Stimulated activated effector memory CD8-positive, alpha-beta T cell treated with anti-CD3 and anti-CD28 coated beads, Interleukin-12 subunit alpha, Interleukin-12 subunit beta, amount 100 ng/mL, for 72 hours (primary cell): ENCODE measurements around the gene ZNF609.

ENCODE experiments used
- ATAC-seq: fragments of 150-1000 bp; cut with Tn5 transposase; 2 replicates; pipeline ENCODE4 v1.10.0; 2021
- DNase-seq, 2 donors: peaks; one replicate each; pipeline ENCODE4 v3.0.0; 2021 to 2022; ENCODE audit warnings: low spot score in 2 of 2
- H3K27ac Mint-ChIP-seq: one replicate; pipeline ENCODE4 v1.8.0; 2022; ENCODE audit warnings: mild to moderate bottlenecking, mixed read lengths
- H3K36me3 Mint-ChIP-seq: one replicate; pipeline ENCODE4 v1.8.0; 2022; ENCODE audit warnings: mild to moderate bottlenecking, mixed read lengths
- H3K4me1 Mint-ChIP-seq: one replicate; pipeline ENCODE4 v1.8.0; 2022; ENCODE audit warnings: mixed read lengths
- H3K4me3 Mint-ChIP-seq: one replicate; pipeline ENCODE4 v1.8.0; 2022; ENCODE audit warnings: mild to moderate bottlenecking, mixed read lengths
- H3K9me3 Mint-ChIP-seq: one replicate; pipeline ENCODE4 v1.8.0; 2022; ENCODE audit warnings: mixed read lengths

Gene ZNF609

GRCh38 chr15:64532521-64533315 lies 72.3 kb downstream of the ZNF609 start:
- DNase-seq (no peak), ATAC-seq (no peak)
- no peak overlapping the region for H3K27ac Mint-ChIP-seq
- no peak overlapping the region for H3K4me3 Mint-ChIP-seq
- peaks cover 6% of the 10 kb centered on the region for H3K36me3 Mint-ChIP-seq
- H3K9me3 Mint-ChIP-seq: no peaks in the 10 kb centered on the region
- H3K4me1 Mint-ChIP-seq: peaks cover 38% of the 10 kb centered on the region

GRCh38 chr15:64535460-64536243 lies 75.3 kb downstream of the ZNF609 start:
- peak overlapping the region; percentile 2 for H3K27ac Mint-ChIP-seq
- H3K36me3 Mint-ChIP-seq: peaks cover 12% of the 10 kb centered on the region
- H3K9me3 Mint-ChIP-seq: no peaks in the 10 kb centered on the region
- no peak for DNase-seq
- no peak for ATAC-seq
- H3K4me3 Mint-ChIP-seq: no peak overlapping the region
- H3K4me1 Mint-ChIP-seq: peaks cover 35% of the 10 kb centered on the region

GRCh38 chr15:64536244-64536836 lies 76.0 kb downstream of the ZNF609 start:
- DNase-seq (no peak), ATAC-seq (peak; percentile 62)
- Mint-ChIP-seq H3K27ac (peak overlapping the region; percentile 2), H3K4me3 (no peak overlapping the region), H3K4me1 (peaks cover 35% of the 10 kb centered on the region), H3K36me3 (peaks cover 12% of the 10 kb centered on the region), H3K9me3 (no peaks in the 10 kb centered on the region)

GRCh38 chr15:64542091-64542490 lies 81.7 kb downstream of the ZNF609 start:
- no peak for DNase-seq
- Mint-ChIP-seq H3K27ac (no peak overlapping the region), H3K36me3 (peaks cover 20% of the 10 kb centered on the region), H3K9me3 (no peaks in the 10 kb centered on the region), H3K4me3 (no peak overlapping the region), H3K4me1 (peaks cover 23% of the 10 kb centered on the region)
- no peak for ATAC-seq

- DNase-seq (no peak), ATAC-seq (no peak)
- H3K27ac Mint-ChIP-seq: no peak overlapping the region
- H3K36me3 Mint-ChIP-seq: peaks cover 20% of the 10 kb centered on the region
- H3K4me3 Mint-ChIP-seq: no peak overlapping the region
- H3K4me1 Mint-ChIP-seq: peaks cover 28% of the 10 kb centered on the region
- H3K9me3 Mint-ChIP-seq: no peaks in the 10 kb centered on the region
Measured at GRCh38 chr15:64544450-64544849, 84.1 kb downstream of the ZNF609 start.

- H3K27ac Mint-ChIP-seq: no peak overlapping the region
- ATAC-seq: no peak
- H3K4me3 Mint-ChIP-seq: no peak overlapping the region
- peaks cover 28% of the 10 kb centered on the region for H3K4me1 Mint-ChIP-seq
- no peaks in the 10 kb centered on the region for H3K9me3 Mint-ChIP-seq
- H3K36me3 Mint-ChIP-seq: peaks cover 7% of the 10 kb centered on the region
- DNase-seq: no peak
Measured at GRCh38 chr15:64547275-64547674, 86.9 kb downstream of the ZNF609 start.

- H3K27ac Mint-ChIP-seq: no peak overlapping the region
- DNase-seq (no peak), ATAC-seq (no peak)
- H3K4me3 Mint-ChIP-seq: no peak overlapping the region
- no peaks in the 10 kb centered on the region for H3K9me3 Mint-ChIP-seq
- H3K36me3 Mint-ChIP-seq: peaks cover 5% of the 10 kb centered on the region
- H3K4me1 Mint-ChIP-seq: peaks cover 24% of the 10 kb centered on the region
Measured at GRCh38 chr15:64548235-64548634, 87.9 kb downstream of the ZNF609 start.

- DNase-seq (no peak), ATAC-seq (no peak)
- no peak overlapping the region for H3K4me3 Mint-ChIP-seq
- no peaks in the 10 kb centered on the region for H3K9me3 Mint-ChIP-seq
- no peak overlapping the region for H3K27ac Mint-ChIP-seq
- H3K4me1 Mint-ChIP-seq: peaks cover 18% of the 10 kb centered on the region
- no peaks in the 10 kb centered on the region for H3K36me3 Mint-ChIP-seq
Measured at GRCh38 chr15:64549860-64550259, 89.5 kb downstream of the ZNF609 start.

- Mint-ChIP-seq H3K36me3 (no peaks in the 10 kb centered on the region), H3K4me1 (peaks cover 2% of the 10 kb centered on the region), H3K27ac (no peak overlapping the region), H3K9me3 (no peaks in the 10 kb centered on the region), H3K4me3 (no peak overlapping the region)
- no peak for ATAC-seq
- no peak for DNase-seq
Measured at GRCh38 chr15:64552281-64552948, 92.0 kb downstream of the ZNF609 start.

GRCh38 chr15:64558460-64559179 lies 98.2 kb downstream of the ZNF609 start:
- no peak for DNase-seq
- Mint-ChIP-seq H3K36me3 (no peaks in the 10 kb centered on the region), H3K9me3 (no peaks in the 10 kb centered on the region), H3K4me1 (peaks cover 15% of the 10 kb centered on the region), H3K27ac (peak overlapping the region; percentile 7), H3K4me3 (no peak overlapping the region)
- no peak for ATAC-seq

GRCh38 chr15:64559243-64559642 lies 98.9 kb downstream of the ZNF609 start:
- Mint-ChIP-seq H3K27ac (peak overlapping the region; percentile 7), H3K4me1 (peaks cover 15% of the 10 kb centered on the region), H3K9me3 (no peaks in the 10 kb centered on the region), H3K4me3 (no peak overlapping the region), H3K36me3 (no peaks in the 10 kb centered on the region)
- ATAC-seq (no peak), DNase-seq (no peak)

- H3K9me3 Mint-ChIP-seq: no peaks in the 10 kb centered on the region
- peaks cover 15% of the 10 kb centered on the region for H3K4me1 Mint-ChIP-seq
- no peak overlapping the region for H3K27ac Mint-ChIP-seq
- no peak for ATAC-seq
- no peak overlapping the region for H3K4me3 Mint-ChIP-seq
- DNase-seq: no peak
- no peaks in the 10 kb centered on the region for H3K36me3 Mint-ChIP-seq
Measured at GRCh38 chr15:64560501-64560900, 100.1 kb downstream of the ZNF609 start.

GRCh38 chr15:64560998-64561397 lies 100.6 kb downstream of the ZNF609 start:
- Mint-ChIP-seq H3K4me1 (peaks cover 15% of the 10 kb centered on the region), H3K27ac (no peak overlapping the region), H3K36me3 (no peaks in the 10 kb centered on the region), H3K9me3 (no peaks in the 10 kb centered on the region), H3K4me3 (no peak overlapping the region)
- no peak for ATAC-seq
- no peak for DNase-seq

GRCh38 chr15:64562003-64562640 lies 101.7 kb downstream of the ZNF609 start:
- Mint-ChIP-seq H3K27ac (no peak overlapping the region), H3K4me1 (peaks cover 22% of the 10 kb centered on the region), H3K4me3 (no peak overlapping the region), H3K36me3 (no peaks in the 10 kb centered on the region), H3K9me3 (no peaks in the 10 kb centered on the region)
- ATAC-seq (no peak), DNase-seq (no peak)
